ENCODE results near the gene CCDC196. TPM values are rescaled to one million over a fixed set of nuclear protein-coding genes. Genes with fewer than 3 reads are reported as not detected.
"Not testable (repeated sequence)": the region's sequence is repeated elsewhere in the genome, so short reads cannot be mapped to it uniquely, and the experiment has no call there.

The CCDC196 gene
- total RNA-seq, 4 donors from 2014 or later: not detected

DNA sequence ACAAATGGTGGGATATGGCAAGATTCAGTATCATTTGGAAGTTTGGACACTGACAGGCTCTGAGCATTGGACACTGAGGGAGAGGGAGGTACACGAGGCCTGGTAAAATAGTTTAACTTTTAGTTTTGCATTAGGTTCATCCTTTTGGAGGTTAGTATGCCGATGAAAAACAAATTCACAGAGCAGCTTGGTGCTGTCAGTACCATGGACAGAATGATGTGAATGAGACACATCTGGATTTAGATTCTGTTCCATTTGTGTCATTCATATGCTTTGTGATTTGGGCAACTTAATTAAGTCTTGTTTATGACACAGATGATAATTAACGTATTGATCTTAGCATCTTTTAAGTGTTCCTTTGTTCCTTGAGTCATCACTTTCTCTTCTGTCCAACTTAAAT is 55.5 kb downstream of the CCDC196 start:
- in situ Hi-C loops (cut with MboI; ENCODE audit: low pct_ligation_motif_present in 1 of 4, low pct_unique_long_range_greater_than_20kb in 1 of 4, low sequenced_read_pairs in 3 of 4): no loop called here
- 80% methylated on average over 3 of the region's 3 CpGs for WGBS, 2 donors (ENCODE audit: low coverage in 1 of 2)
- no peaks in the 10 kb centered on the region for H3K9me3 ChIP-seq
- H3K4me3 ChIP-seq: no peak overlapping the region
- H3K36me3 ChIP-seq: no peaks in the 10 kb centered on the region
- H3K27me3 ChIP-seq: no peaks in the 10 kb centered on the region
- TF ChIP-seq, protein P1, sequence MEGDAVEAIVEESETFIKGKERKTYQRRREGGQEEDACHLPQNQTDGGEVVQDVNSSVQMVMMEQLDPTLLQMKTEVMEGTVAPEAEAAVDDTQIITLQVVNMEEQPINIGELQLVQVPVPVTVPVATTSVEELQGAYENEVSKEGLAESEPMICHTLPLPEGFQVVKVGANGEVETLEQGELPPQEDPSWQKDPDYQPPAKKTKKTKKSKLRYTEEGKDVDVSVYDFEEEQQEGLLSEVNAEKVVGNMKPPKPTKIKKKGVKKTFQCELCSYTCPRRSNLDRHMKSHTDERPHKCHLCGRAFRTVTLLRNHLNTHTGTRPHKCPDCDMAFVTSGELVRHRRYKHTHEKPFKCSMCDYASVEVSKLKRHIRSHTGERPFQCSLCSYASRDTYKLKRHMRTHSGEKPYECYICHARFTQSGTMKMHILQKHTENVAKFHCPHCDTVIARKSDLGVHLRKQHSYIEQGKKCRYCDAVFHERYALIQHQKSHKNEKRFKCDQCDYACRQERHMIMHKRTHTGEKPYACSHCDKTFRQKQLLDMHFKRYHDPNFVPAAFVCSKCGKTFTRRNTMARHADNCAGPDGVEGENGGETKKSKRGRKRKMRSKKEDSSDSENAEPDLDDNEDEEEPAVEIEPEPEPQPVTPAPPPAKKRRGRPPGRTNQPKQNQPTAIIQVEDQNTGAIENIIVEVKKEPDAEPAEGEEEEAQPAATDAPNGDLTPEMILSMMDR (IDR thresholded peaks at IDR 0.05): no peak
- TF ChIP-seq POLR2A (IDR thresholded peaks at IDR 0.05) (no peak), POLR2AphosphoS5 (IDR thresholded peaks at IDR 0.05) (no peak)
- H3K4me1 ChIP-seq: peaks cover 0 to 9% (median 0%) of the 10 kb centered on the region in 4 donors
- no peak for DNase-seq
- H3K27ac ChIP-seq: no peak overlapping the region
- intact Hi-C loops (cut with DNase I; ENCODE audit: low total_unique reads): no loop called here

DNA sequence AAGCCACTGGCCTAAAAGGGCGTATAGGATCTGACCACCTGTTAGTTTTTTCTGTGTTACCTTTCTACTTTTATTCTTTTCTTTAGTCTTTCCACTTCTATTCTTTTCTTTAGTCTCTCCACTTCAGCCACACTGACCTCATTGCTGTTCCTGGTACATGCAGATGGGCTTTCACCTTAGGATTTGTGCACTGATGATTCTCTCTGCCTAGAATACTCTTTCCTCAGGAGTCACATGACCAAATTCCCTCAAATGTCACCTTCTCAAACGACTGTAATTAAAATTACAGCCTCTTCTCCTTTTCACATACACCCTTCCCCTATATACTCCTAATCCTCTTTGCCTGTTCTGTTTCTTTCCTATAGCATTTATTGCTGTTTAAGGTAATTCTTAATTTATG is 57.8 kb downstream of the CCDC196 start:
- H3K9me3 ChIP-seq: no peaks in the 10 kb centered on the region
- in situ Hi-C loops (cut with MboI; ENCODE audit: low pct_ligation_motif_present in 1 of 4, low pct_unique_long_range_greater_than_20kb in 1 of 4, low sequenced_read_pairs in 3 of 4): no loop called here
- no peaks in the 10 kb centered on the region for H3K36me3 ChIP-seq
- H3K27me3 ChIP-seq: no peaks in the 10 kb centered on the region
- peaks cover 0 to 7% (median 0%) of the 10 kb centered on the region in 4 donors for H3K4me1 ChIP-seq
- H3K27ac ChIP-seq: no peak overlapping the region
- DNase-seq: no peak
- intact Hi-C loops (cut with DNase I; ENCODE audit: low total_unique reads): no loop called here
- no peak overlapping the region for H3K4me3 ChIP-seq
- TF ChIP-seq POLR2AphosphoS5 (IDR thresholded peaks at IDR 0.05): no peak
- TF ChIP-seq EP300 (IDR thresholded peaks at IDR 0.05; ENCODE audit: low read depth): no peak
- TF ChIP-seq, protein P1 (IDR thresholded peaks at IDR 0.05): no peak
- no peak for TF ChIP-seq POLR2A (IDR thresholded peaks at IDR 0.05)
- WGBS, 2 donors (ENCODE audit: low coverage in 1 of 2): 58 to 79% methylated on average over 2 of the region's 2 CpGs

GRCh38 chr14:66545191-66545590 is 59.0 kb downstream of the CCDC196 start:
- in situ Hi-C loops (cut with MboI; ENCODE audit: low pct_ligation_motif_present in 1 of 4, low pct_unique_long_range_greater_than_20kb in 1 of 4, low sequenced_read_pairs in 3 of 4); H3K4me3 ChIP-seq; H3K36me3 ChIP-seq; intact Hi-C loops (cut with DNase I; ENCODE audit: low total_unique reads); H3K4me1 ChIP-seq; H3K27me3 ChIP-seq; DNase-seq; H3K9me3 ChIP-seq; H3K27ac ChIP-seq: not testable (repeated sequence)
- 100% methylated on average over 2 of the region's 32 CpGs; no CpG with 5 or more reads in 1 of the 2 donors for WGBS, 2 donors (ENCODE audit: low coverage in 1 of 2)

DNA sequence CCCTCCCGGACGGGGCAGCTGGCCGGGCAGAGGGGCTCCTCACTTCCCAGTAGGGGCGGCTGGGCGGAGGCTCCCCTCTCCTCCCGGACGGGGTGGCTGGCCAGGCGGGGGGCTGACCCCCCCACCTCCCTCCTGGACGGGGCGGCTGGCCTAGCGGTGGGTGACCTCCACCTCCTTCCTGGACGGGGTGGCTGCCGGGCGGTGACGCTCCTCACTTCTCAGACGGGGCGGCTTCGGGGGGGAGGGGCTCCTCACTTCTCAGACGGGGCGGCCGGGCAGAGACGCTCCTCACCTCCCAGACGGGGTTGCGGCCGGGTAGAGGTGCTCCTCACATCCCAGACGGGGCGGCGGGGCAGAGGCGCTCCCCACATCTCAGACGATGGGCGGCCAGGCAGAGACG is 59.6 kb downstream of the CCDC196 start:
- H3K4me3 ChIP-seq; H3K27me3 ChIP-seq; in situ Hi-C loops (cut with MboI; ENCODE audit: low pct_ligation_motif_present in 1 of 4, low pct_unique_long_range_greater_than_20kb in 1 of 4, low sequenced_read_pairs in 3 of 4); H3K36me3 ChIP-seq; H3K27ac ChIP-seq; H3K4me1 ChIP-seq; DNase-seq; intact Hi-C loops (cut with DNase I; ENCODE audit: low total_unique reads); H3K9me3 ChIP-seq: not testable (repeated sequence)
- WGBS, 2 donors (ENCODE audit: low coverage in 1 of 2): 100% methylated on average over 5 of the region's 32 CpGs; no CpG with 5 or more reads in 1 of the 2 donors

Other genes starting within 250 kb of the CCDC196 start
- 10 to 100 TPM in 3 of 4 donors, 1 to 10 TPM in 1; 8.6 to 59.7 (median 23.6) TPM for gene GPHN, start 21.8 kb downstream of the CCDC196 start, total RNA-seq